Suppressor macrophage treated with lipopolysaccharide for 1 hour (primary cell): Measurements from ENCODE around the gene SGF29.
"Not testable (repeated sequence)": the region's sequence is repeated elsewhere in the genome, so short reads cannot be mapped to it uniquely, and the experiment has no call there.

Experiments
- DNase-seq, 3 donors: peaks; one replicate each; pipeline ENCODE4 v3.0.0-alpha.2; 2020 to 2022

Gene SGF29

DNA sequence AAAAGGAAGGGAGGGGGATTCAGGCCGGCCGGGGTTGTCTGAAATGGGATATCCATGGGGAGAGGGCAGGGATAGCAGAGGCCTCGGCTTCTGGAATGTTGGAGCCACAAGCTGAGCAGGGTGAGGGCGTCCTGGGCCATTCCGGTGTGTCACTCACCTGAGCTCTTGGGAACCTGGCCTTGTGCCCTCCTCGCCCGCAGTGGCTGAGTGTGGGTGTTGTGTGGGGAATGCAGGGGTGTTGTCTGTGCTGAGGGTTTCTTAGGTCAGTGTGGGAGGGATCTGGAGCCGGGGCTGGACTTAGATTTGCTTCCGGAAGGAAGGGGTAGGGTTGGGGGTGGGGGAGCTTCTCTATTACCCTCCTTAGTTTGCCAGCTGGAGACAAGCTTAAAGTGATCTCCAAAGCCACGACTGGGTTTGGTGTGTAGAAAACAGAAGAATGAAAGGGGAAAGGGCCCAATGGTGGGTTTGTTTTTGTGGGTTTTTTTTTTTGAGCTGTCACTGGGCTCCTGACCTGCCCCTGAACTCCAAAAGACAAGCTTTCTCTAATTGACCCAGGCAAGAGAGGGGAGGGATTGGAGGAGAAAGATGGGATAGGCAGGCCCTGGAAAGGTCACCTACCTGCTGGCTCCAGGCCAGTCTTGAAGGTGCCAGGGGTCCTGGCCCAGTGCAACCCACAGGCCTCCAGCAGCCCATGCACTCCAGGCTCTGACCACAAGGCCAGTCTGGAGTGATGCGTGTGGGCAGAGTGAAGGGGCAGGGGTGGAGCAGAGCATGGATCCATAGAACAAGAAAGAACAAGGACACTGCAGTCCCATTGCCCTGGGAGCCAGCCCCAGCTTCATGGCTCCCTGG is 43.3 kb downstream of the SGF29 start, which contains the start of gene SULT1A2:
SULT1A2 (minus strand) TSS at position 211 of the 852 bp plus-strand sequence. CDS start 1,120 bp downstream, outside the sequence.
- no peak for DNase-seq

DNA sequence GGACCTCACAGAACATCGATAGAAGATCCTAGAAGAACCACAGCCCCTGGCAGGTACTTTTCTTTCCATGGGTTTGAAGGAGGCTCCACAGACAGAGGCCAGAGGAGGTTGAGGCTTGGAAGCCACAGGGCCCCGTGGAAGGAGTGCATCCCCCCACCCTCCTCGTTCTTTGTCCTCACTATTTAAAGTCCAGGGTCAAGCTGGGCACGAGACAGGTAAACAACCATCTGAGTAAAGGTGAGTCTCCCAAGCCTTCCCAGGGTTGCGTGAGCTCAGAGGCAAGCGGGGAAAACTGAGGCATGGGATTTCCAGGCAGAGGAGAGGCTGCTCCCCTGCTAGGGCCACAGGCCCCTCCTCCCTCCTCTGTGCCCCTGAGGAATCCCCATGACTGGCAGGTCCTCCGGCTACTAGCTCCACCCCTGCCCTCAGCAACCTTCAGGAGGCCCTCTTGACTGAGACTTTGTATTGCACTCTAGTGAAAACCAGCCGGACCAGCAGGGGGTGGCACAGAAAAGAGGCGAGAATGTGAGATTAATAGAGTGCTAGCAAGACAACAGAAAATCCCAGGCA is 44.1 kb downstream of the SGF29 start:
- DNase-seq, result peak; percentile 39 to 52 (median 46)

DNA sequence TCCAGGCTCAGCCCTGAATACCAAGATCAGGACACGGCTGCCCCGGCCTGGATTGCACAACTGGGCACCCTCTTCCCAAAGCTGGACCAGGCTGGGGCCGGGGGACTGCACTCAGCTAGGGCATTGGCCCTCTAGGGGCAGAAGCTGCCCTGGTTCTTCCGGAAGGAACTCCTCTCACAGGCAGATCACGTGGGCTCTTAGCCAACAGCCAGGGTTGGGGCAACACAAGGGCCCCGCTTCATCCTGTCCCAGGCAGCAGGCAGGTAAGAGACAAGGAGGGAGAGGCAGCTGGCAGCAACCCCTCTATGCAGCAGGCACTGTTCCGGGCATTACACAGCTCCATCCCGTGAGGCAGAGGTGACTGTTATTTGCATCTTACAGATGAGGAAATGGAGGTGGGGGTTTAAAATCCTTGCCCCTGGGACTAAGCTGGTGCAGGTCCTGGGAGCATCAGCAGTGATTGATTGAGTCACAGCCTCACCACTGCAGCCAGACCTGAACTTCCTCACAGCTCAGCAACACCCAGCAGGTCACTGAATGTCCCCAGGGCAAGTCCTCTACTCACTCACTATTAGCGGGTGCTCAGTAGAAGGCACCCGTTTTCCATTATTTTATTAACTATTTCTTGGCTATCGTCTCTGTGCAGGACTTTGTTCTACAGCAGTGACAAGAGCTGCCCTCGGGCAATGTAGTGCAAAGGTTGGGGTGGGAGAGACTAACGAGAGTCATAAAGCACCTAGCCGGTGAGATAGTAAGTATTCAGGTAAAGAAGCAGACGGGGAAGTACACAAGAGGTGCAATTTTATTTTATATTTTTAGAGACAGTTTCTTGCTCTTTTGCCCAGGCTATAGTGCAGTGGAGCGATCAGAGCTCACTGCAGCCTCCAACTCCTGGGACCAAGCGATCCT is 45.9 kb downstream of the SGF29 start:
- not testable (repeated sequence) for DNase-seq

DNA sequence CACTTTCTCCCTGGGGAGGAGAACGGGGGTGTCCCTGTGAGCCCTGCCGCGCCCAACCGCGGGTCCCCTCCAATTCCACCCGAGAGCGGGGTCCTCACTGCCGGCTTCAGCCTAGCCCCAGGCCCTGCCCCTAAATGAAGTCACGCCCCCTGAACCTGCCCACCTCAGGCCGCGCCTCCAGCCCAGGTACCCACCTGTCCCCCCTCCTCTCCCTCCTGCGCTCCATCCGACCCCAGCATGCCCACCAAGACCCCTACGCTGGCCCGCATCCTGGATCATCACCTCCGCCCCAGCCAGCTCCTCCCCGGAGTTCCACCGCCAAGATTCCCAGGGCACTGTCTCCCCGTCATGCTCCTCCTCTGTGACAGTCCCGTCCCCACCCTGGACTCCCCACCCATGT is 47.2 kb downstream of the SGF29 start:
- DNase-seq, result not testable (repeated sequence)

GRCh38 chr16:28601589-28601988 is 47.9 kb downstream of the SGF29 start:
- DNase-seq, result not testable (repeated sequence)

DNA sequence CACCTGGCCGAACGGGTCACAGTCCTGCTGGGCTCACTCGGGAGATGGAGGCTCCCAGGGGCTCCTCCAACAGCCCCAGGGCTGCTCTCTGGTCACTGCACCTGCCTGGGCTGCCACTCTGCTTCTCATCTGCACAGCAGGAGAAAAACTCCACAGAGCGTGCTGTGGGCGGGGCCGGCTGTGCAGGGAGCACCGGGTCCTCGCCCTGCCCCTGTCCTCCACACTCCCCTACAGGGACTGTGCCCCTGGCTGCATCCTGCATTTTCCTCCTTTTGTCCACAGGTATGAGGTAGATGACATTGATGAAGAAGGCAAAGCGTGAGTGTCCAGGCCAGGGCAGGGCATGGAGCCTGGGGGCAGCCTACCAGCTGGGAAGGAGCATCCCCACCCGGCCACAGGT is 48.3 kb downstream of the SGF29 start:
- not testable (repeated sequence) for DNase-seq

DNA sequence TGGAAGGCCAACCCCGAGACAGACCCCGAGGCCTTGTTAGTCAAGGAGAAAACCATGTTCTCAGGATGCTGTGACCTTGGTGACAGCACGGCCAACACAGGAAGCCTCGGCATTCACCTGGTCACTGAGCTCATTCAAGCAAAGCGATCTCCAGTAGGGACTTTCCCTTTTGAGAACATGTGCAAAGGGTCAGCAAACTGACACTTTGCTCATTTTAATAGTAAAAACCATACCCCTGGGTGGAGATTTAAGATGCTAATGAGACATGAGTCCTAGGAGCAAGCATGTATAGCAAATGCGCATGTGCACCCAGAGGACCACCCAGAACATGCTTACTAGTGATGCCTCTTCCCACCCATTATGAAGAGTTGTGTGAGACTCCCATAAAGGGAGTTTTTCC is 48.8 kb downstream of the SGF29 start:
- no peak for DNase-seq

DNA sequence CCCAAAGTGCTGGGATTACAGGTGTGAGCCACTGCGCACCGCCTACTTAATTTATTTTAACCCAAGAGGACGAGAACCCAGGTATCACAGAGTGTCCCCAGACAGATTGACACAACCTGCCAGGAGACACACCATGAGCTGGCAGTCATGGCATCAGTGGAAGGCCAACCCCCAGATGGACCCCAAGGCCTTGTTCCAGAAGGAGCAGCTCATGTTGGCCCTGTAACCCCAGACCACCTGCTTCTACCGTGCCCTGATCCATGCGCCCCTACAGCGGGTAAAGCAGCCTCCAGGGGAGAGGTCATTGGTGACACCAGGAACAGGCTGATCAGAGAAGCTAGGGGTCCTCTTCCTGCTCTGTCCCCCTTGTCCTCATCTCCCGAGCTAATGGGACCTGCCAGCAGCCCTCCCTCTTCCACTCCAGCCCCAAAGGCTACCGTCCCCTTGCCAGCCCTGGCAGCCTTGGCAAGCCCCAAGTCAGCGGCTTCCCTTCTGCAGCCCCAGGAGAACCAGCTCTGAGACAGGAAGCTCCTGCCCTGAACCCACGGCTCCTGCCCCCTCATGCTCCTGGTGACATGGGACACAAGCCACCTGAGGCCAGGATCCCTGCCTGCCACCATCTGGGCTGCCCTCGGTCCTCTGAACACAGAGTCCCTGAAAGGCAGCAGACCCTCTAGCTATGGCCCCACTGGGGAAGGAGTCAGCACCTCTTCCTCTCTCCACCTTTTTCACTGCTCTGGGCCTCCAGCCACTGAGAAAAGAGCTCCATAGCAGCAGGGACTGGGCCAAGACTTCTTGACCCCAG is 49.9 kb downstream of the SGF29 start:
- DNase-seq, result no peak

DNA sequence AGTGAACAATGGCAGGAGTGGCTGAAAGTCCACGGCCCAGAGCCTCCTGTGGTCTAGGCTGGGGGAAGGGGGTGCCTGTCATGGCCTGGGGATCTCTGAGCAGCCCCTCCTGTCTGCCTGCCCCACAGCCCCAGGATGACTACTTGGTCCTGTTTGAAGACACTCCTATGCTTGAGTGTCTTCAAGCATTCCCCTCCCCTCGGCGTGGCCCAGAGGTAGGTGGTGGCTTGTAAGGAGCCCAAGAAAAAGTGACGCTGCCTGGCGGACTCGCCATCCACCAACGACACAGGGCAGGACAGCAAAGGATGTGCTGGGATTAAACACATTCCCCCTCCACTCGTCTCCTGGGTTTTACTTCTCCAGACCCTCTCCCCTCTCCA is 50.5 kb downstream of the SGF29 start:
- no peak for DNase-seq

DNA sequence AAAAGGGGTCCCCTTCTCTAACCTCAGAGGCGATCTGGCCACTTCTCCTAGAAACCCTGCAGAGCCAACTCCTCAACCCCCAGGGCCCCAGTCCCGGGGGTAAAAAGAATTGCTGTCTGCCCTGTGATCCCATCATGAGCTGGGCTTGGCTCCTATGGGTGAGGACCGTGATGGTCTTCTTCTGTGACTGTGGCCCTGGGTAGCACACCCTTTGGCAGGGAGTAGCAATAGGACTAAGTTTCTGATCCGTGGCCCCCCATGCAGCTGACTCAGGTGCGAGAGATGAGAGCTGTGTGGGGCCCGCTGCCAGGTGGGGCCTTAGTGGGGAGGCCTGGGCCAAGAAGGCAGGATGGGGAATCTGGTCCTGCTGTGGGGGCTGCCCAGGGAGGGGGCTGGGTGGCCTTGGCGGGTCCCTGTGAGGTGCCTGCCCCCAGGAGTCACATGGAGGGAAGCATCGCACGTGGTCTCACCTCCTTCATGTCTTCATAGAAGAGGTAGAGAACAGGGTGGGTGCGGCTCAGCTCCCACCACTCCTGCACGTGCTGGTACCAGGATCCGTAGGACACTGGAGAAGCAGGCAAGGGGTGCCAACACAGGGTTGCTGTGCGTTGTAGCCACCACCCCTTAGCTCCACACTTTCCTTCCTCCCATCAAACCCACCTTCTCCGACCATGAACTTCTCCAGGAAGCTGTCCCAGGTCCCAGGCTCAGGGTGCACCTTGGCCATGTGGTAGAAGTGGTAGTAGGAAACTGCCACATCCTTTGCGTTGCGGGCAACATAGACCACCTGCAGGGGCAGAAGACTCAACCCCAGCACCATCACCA is 52.8 kb downstream of the SGF29 start:
- DNase-seq, result no peak

DNA sequence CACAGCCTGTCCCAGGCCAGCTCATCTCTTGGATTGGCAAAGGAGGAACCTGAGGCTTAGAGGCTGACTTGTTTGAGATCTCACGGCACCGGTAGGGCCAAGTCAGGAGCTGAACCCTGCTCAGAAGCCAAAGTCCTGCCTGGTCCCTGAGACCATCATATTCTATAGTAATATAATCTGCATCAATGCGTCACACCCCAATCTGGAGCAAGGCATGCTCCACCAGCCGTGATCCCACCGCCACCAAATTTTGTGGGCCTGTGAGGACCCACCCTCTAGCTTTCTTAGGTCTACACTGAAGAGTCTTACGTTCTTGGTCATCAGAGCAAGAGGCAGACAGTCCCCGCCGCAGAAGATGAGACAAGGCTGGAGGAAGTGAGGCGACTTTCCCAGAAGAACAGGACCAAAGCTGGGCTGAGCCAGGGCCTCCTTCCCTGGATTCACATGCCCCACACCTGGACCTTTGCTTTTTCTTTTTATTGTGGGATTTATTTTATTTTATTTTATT is 53.5 kb downstream of the SGF29 start:
- DNase-seq, result no peak

- DNase-seq, result not testable (repeated sequence)
These were observed 54.2 kb downstream of the SGF29 start for GRCh38 chr16:28607681-28608495.

GRCh38 chr16:28608496-28608808 is 54.7 kb downstream of the SGF29 start:
- not testable (repeated sequence) for DNase-seq

- peak; percentile 39 to 48 (median 42) for DNase-seq
These were observed 55.3 kb downstream of the SGF29 start for GRCh38 chr16:28608867-28609596.

- peak; percentile 69 to 79 (median 76) for DNase-seq
These were observed 56.2 kb downstream of the SGF29 start, which contains the start of gene SULT1A1 for GRCh38 chr16:28609631-28610594. Gene SULT1A1 (minus strand): TSS chr16:28610044. CDS start chr16:28608855, 1,189 bp downstream.

DNA sequence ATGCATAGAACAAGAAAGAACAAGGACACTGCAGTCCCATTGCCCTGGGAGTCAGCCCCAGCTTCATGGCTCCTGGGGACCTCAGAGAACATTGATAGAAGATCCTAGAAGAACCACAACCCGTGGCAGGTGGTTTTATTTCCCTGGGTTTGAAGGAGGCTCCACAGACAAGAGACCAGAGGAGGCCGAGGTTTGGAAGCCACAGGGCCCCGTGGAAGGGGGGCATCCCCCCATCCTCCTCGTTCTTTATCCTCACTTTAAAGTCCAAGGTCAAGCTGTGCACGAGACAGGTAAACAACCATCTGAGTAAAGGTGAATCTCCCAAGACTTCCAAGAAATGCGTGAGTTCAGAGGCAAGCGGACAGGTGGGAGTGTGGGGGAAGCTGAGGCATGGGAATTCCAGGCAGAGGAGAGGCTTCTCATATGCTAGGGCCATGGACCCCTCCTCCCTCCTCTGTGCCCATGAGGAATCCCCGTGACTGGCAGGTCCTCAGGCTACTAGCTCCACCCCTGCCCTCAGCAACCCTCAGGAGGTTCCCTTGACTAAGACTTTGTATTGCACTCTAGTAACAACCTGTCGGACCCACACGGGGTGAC is 57.0 kb downstream of the SGF29 start:
- no peak for DNase-seq

GRCh38 chr16:28612359-28613280 is 58.9 kb downstream of the SGF29 start:
- DNase-seq, result not testable (repeated sequence)
